ENCODE data around the gene GTPBP10.

GTPBP10 gene

GRCh38 chr7:90432752-90433151 is 86.2 kb downstream of the GTPBP10 start:
- no peak for DNase-seq (ENCODE audit: low spot score)

- no peak for DNase-seq (ENCODE audit: low spot score)
These were observed 86.7 kb downstream of the GTPBP10 start for GRCh38 chr7:90433221-90433620.
